HEK293 (cell line): ENCODE results near the gene STUB1.

Source experiments
- CTCF ChIP-seq: fragments of 450-650 bp; formaldehyde crosslinking; IDR thresholded peaks from 2 replicates; pipeline ENCODE4 v1.5.1; 2016; ENCODE audit warnings: missing biosample characterization, missing genetic modification characterization
- KLF1 ChIP-seq: fragments of 450-650 bp; formaldehyde crosslinking; IDR thresholded peaks from 2 replicates; pipeline ENCODE4 v1.5.1; 2016; ENCODE audit warnings: missing biosample characterization, missing genetic modification characterization
- KLF7 ChIP-seq: fragments of 450-650 bp; formaldehyde crosslinking; IDR thresholded peaks from 2 replicates; pipeline ENCODE4 v1.5.1; 2016; ENCODE audit warnings: missing biosample characterization, missing genetic modification characterization, borderline replicate concordance
- PATZ1 ChIP-seq: fragments of 450-650 bp; formaldehyde crosslinking; IDR thresholded peaks from 2 replicates; pipeline ENCODE4 v1.5.1; 2016; ENCODE audit warnings: missing biosample characterization, missing genetic modification characterization
- PRDM10 ChIP-seq: fragments of 450-650 bp; formaldehyde crosslinking; IDR thresholded peaks from 2 replicates; pipeline ENCODE4 v1.5.1; 2016; ENCODE audit warnings: missing biosample characterization, missing genetic modification characterization
- SALL2 ChIP-seq: fragments of 450-650 bp; formaldehyde crosslinking; IDR thresholded peaks from 2 replicates; pipeline ENCODE4 v1.5.0; 2017; ENCODE audit warnings: missing biosample characterization, mild to moderate bottlenecking, missing genetic modification characterization, borderline replicate concordance
- TCF7L2 ChIP-seq: IDR thresholded peaks from 2 replicates; pipeline ENCODE4 v1.6.1; 2011; ENCODE audit warnings: low read depth, mild to moderate bottlenecking, inconsistent platforms, low read length, moderate library complexity, borderline replicate concordance
- ZBTB10 ChIP-seq: fragments of 450-650 bp; formaldehyde crosslinking; IDR thresholded peaks from 2 replicates; pipeline ENCODE4 v1.5.1; 2016; ENCODE audit warnings: missing biosample characterization, missing genetic modification characterization
- ZBTB26 ChIP-seq: fragments of 450-650 bp; formaldehyde crosslinking; optimal IDR thresholded peaks from 2 replicates; pipeline ENCODE3; 2016; ENCODE audit warnings: missing biosample characterization, mild to moderate bottlenecking, missing genetic modification characterization
- ZNF133 ChIP-seq: fragments of 450-650 bp; formaldehyde crosslinking; IDR thresholded peaks from 2 replicates; pipeline ENCODE4 v1.5.1; 2016; ENCODE audit warnings: missing biosample characterization, missing genetic modification characterization
- ZNF311 ChIP-seq: fragments of 450-650 bp; formaldehyde crosslinking; IDR thresholded peaks from 2 replicates; pipeline ENCODE4 v1.5.1; 2017; ENCODE audit warnings: missing biosample characterization, missing genetic modification characterization, borderline replicate concordance
- ZNF626 ChIP-seq: fragments of 450-650 bp; sonication (Bioruptor Pico); formaldehyde crosslinking; IDR thresholded peaks from 2 replicates; pipeline ENCODE4 v1.5.1; 2018; ENCODE audit warnings: missing biosample characterization, missing genetic modification characterization, inconsistent platforms

- TF ChIP-seq CTCF (tag by site-specific recombination) (no peak), TCF7L2 (no peak), PATZ1 (tag by site-specific recombination) (no peak), KLF1 (no peak), KLF7 (tag by site-specific recombination) (no peak), ZBTB10 (tag by site-specific recombination) (no peak), PRDM10 (tag by site-specific recombination) (no peak), ZNF311 (no peak), ZNF133 (tag by site-specific recombination) (no peak), ZBTB26 (tag by site-specific recombination) (no peak), ZNF626 (tag by site-specific recombination) (no peak), SALL2 (tag by site-specific recombination) (no peak)
Measured at GRCh38 chr16:708959-709358, 28.7 kb downstream of the STUB1 start.
